ENCODE results near the gene PTPRT. TPM values are rescaled to one million over a fixed set of nuclear protein-coding genes. Genes with fewer than 3 reads are reported as not detected.

Gene PTPRT
- polyA plus RNA-seq, 4 donors: 0.43 to 1.1 (median 0.60) TPM

- DNase-seq (ENCODE audit: low read depth in 4 of 4, low spot score in 2 of 4): no peak
Observed at GRCh38 chr20:43137160-43137559, 52.5 kb downstream of the PTPRT start.

- DNase-seq (ENCODE audit: low read depth in 4 of 4, low spot score in 2 of 4): no peak
Observed at GRCh38 chr20:43124241-43124640, 65.5 kb downstream of the PTPRT start.

GRCh38 chr20:43123180-43123579 is 66.5 kb downstream of the PTPRT start:
- DNase-seq (ENCODE audit: low read depth in 4 of 4, low spot score in 2 of 4): no peak

DNA sequence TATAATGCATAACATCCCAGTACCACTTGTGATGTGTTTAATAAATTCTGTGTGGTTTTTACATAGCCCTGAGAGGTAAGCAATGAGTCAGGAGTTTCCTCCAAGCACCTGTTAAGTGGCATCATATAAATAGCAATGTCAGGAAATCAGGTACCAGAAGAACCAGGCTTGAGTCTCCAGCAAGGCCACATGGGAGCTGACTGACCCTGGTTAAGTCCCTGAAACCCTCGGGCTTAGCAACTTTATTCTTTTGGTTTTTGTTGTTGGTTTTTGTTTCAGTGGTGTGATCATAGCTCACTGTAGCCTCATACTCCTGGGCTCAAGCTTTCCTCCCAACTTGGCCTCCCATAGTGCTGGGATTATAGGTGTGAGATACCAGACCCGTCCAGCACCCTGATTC is 70.0 kb downstream of the PTPRT start:
- DNase-seq (ENCODE audit: low read depth in 4 of 4, low spot score in 2 of 4): no peak

GRCh38 chr20:43102394-43102793 is 87.3 kb downstream of the PTPRT start:
- no peak for DNase-seq (ENCODE audit: low read depth in 4 of 4, low spot score in 2 of 4)

DNA sequence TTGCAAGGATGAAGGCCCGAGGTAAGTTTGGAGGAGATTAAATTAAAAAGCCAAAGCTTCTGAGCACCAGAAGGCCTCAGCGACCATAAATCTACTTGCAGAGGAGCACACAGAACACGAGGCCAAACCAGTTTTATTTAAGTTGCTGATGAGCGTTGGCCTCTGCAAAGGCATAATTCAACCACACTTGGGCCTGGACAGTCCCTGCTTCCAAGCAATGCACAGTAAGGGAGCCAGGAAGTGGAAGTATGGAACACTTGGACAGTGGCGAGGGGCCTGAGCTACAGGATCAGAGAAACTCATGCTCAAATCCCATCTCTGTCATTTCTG is 92.8 kb downstream of the PTPRT start:
- DNase-seq (ENCODE audit: low read depth in 4 of 4, low spot score in 2 of 4): peak in 1 of 4 donors; percentile 18

GRCh38 chr20:43096126-43096930 is 93.4 kb downstream of the PTPRT start:
- peak; percentile 24 to 47 (median 36) for DNase-seq (ENCODE audit: low read depth in 4 of 4, low spot score in 2 of 4)

- no peak for DNase-seq (ENCODE audit: low read depth in 4 of 4, low spot score in 2 of 4)
Observed at GRCh38 chr20:43095034-43095433, 94.7 kb downstream of the PTPRT start.

- no peak for DNase-seq (ENCODE audit: low read depth in 4 of 4, low spot score in 2 of 4)
Observed at GRCh38 chr20:43092386-43093088, 97.2 kb downstream of the PTPRT start.

- DNase-seq (ENCODE audit: low read depth in 4 of 4, low spot score in 2 of 4): no peak
Observed at GRCh38 chr20:43068482-43068881, 121.2 kb downstream of the PTPRT start.

DNA sequence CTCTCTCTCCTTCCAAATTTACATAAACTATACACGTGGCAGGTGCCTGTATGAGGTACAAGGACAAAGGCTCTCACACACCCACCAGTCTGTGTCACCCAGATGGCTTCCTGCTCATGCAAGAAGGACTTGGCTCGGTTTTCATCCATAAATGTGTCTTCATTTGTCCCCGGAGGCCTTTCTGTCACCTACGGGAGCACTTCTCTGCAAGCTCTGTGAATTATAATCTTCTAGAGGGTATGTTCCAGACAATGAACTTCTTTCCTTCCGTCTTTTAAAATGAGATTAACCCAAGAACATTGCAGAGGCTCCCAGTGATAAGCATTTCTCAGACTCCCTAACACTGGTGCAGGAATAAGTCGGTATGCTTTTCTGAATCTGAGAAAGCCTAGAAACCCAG is 123.6 kb downstream of the PTPRT start:
- no peak for DNase-seq (ENCODE audit: low read depth in 4 of 4, low spot score in 2 of 4)

DNA sequence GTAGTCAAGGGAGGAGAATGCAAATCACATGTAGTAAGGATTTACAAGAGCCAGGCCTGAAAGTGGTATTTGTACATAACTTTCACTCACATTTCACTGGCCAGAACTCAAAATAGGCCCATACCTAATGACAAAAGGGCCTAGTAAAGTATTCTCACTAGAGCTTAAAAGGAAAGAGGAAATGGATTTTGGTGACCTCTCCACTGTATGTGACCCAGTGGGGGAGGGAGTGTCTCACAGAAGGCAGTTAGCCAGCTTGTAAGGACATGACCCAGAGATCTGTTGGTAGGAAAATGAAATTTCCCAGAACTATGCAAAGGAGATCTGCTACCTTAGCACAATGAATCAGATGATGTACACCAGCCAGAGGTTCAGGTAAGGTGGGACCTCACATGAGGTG is 124.4 kb downstream of the PTPRT start:
- no peak for DNase-seq (ENCODE audit: low read depth in 4 of 4, low spot score in 2 of 4)

GRCh38 chr20:43058077-43058476 is 131.6 kb downstream of the PTPRT start:
- no peak for DNase-seq (ENCODE audit: low read depth in 4 of 4, low spot score in 2 of 4)

GRCh38 chr20:43057317-43057716 is 132.4 kb downstream of the PTPRT start:
- no peak for DNase-seq (ENCODE audit: low read depth in 4 of 4, low spot score in 2 of 4)

DNA sequence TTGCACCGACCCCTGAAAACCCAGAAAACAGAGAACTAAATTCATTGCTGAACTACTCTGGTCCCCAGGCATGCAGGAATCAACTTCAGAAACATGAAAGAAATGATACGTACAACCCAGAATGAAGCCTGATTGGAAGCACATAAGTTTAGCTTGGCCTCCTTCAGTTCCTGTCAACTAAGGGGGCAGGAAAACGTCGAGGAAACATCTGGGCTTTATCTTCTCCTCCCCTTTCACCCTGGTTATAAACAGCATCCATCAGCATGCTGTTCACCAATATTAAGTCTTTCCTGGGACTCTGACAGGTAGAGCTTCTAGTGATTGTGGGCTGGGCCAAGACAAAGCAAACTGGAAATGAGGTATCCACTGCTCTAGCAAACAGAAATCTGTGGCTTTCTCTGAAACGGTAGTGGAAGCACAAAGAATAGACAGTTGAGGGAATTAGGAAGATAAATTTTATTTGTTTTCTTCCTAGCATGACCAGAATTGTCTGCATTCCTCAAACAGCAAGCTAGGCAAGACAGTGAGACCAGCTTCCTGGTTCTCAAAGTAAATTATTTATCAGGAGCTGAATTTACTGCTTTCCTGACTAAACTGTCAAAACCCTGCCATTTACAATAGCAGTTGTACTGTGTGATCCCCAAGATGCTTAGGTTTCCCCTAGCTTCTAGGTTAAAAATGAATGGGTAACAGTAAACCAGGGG is 134.4 kb downstream of the PTPRT start:
- no peak for DNase-seq (ENCODE audit: low read depth in 4 of 4, low spot score in 2 of 4)

GRCh38 chr20:43052532-43052931 is 137.2 kb downstream of the PTPRT start:
- DNase-seq (ENCODE audit: low read depth in 4 of 4, low spot score in 2 of 4): no peak

GRCh38 chr20:43046966-43047365 is 142.7 kb downstream of the PTPRT start:
- DNase-seq (ENCODE audit: low read depth in 4 of 4, low spot score in 2 of 4): no peak

- peak in 1 of 4 donors; percentile 5 for DNase-seq (ENCODE audit: low read depth in 4 of 4, low spot score in 2 of 4)
Observed at GRCh38 chr20:43043887-43044286, 145.8 kb downstream of the PTPRT start.

- DNase-seq (ENCODE audit: low read depth in 4 of 4, low spot score in 2 of 4): peak; percentile 9 to 51 (median 30)
Observed at GRCh38 chr20:43040427-43040826, 149.3 kb downstream of the PTPRT start.

DNA sequence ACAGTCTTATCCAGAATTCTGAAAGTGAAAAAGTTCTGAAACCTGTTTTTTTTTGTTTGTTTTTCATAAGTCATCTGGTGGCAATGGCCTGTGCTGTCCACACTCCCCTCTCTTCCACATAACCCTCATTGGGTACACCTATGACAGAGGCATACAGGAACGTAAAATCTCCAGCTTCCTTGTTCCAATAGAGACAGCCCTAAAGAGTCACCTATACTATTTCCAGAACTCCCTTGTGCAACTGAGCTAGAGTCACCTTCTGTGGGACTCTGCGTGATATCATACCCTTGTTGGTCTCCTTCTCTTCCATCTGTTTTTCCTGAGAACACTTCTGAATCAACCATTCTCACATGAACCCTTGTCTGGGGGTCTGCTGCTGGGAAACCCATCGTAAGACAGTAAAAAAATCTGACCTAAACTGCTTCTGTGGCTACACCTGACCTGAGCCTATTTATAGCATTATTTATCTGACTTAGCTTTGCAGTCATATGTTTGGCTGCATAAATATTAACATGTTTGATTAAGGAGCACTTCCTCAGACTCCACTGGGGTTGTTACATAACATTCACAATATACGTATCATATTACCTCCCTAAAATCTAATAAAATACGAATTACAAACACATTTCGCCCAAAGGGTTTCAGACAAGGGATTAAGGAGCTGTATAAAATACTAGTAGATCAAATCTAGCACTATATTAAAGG is 151.9 kb downstream of the PTPRT start:
- no peak for DNase-seq (ENCODE audit: low read depth in 4 of 4, low spot score in 2 of 4)
